HCT116 (cell line): ENCODE measurements around the gene CXCL1. TPM values are rescaled to one million over a fixed set of nuclear protein-coding genes. Genes with fewer than 3 reads are reported as not detected.

Experiments used
- ATAC-seq: fragments of 200-7000 bp; cut with Tn5 transposase; 2 replicates; pipeline ENCODE4 v1.9.1; 2020; ENCODE audit warnings: mild to moderate bottlenecking, moderate library complexity
- BruUV-seq: library from RNA; stranded (reverse); fragments of 400-500 nt; replicated peaks from 2 replicates; lab custom pipeline; 2021; lab: Mats Ljungman, UMichigan
- CTCF ChIA-PET: fragments of 300-600 bp; sonication (Branson Sonifier 250); formaldehyde crosslinking; loops from one replicate; lab custom pipeline; 2021; ENCODE audit warnings: antibody characterized with exemption; lab: Charles Lee
- POLR2A ChIA-PET: fragments of 300-600, 350-600 bp; sonication (Branson Sonifier 250); formaldehyde crosslinking; loops from one replicate; lab custom pipeline; 2021; ENCODE audit warnings: antibody characterized with exemption; lab: Charles Lee
- RAD21 ChIA-PET, 2 experiments: fragments of 300-600 bp; sonication (Branson Sonifier 250); formaldehyde crosslinking; loops; one replicate each; lab custom pipeline; 2023; ENCODE audit warnings: low total read pairs in 2 of 2; ENCODE audit not compliant: uncharacterized antibody in 2 of 2, unreplicated experiment in 2 of 2, low non-redundant PET in 1 of 2; lab: Charles Lee
- DNase-seq: peaks from one replicate; pipeline ENCODE4 v3.0.0-alpha.2; 2010; ENCODE audit warnings: low read depth, low spot score
- H2AFZ ChIP-seq: fragments of 200-600 bp; shearing (Covaris generic), sonication (generic); 2 replicates; pipeline ENCODE4 v1.6.1; 2017; ENCODE audit warnings: low read depth, mixed run types, mixed read lengths, antibody characterized with exemption, low read length; ENCODE audit not compliant: poor library complexity, severe bottlenecking
- H3K27ac ChIP-seq: 2 replicates; pipeline ENCODE4 v1.5.1; 2012; ENCODE audit warnings: low read depth, low read length
- H3K27me3 ChIP-seq: fragments of 200-600 bp; sonication (generic); 2 replicates; pipeline ENCODE4 v1.6.1; 2016; ENCODE audit warnings: mixed run types, low read length, mixed read lengths; ENCODE audit not compliant: insufficient read depth
- H3K36me3 ChIP-seq, 2 experiments: fragments of 200-500 bp in 1 of 2; fragments of 200-600 bp in 1 of 2; sonication (Bioruptor generic) in 1 of 2; sonication (generic) in 1 of 2; 2 replicates each; pipeline versions ENCODE4 v1.5.1 to v1.6.1; 2014 to 2016; ENCODE audit warnings: low read length in 2 of 2, inconsistent platforms in 1 of 2, mixed read lengths in 1 of 2, mixed run types in 1 of 2; ENCODE audit not compliant: insufficient read depth in 2 of 2, control insufficient read depth in 1 of 2
- H3K4me1 ChIP-seq, 2 experiments: fragments of 200-600 bp in 1 of 2; sonication (generic) in 1 of 2; 2 replicates each; pipeline versions ENCODE4 v1.5.1 to v1.6.1; 2012 to 2017; ENCODE audit warnings: low read length in 2 of 2, inconsistent platforms in 1 of 2, mild to moderate bottlenecking in 1 of 2, mixed read lengths in 1 of 2, mixed run types in 1 of 2, moderate library complexity in 1 of 2; ENCODE audit not compliant: insufficient read depth in 2 of 2, control insufficient read depth in 1 of 2
- H3K4me2 ChIP-seq: fragments of 200-600 bp; sonication (generic); 2 replicates; pipeline ENCODE4 v1.6.1; 2017; ENCODE audit warnings: mixed run types, low read length, mixed read lengths
- H3K4me3 ChIP-seq, 2 experiments: fragments of 200-600 bp in 1 of 2; sonication (generic) in 1 of 2; replicated peaks in 1 of 2; 2 replicates each; pipeline ENCODE4 v1.5.1; 2011 to 2016; ENCODE audit warnings: low read length in 2 of 2, control low read depth in 1 of 2, low read depth in 1 of 2, mild to moderate bottlenecking in 1 of 2, mixed read lengths in 1 of 2, mixed run types in 1 of 2
- H3K79me2 ChIP-seq: fragments of 200-600 bp; sonication (generic); 2 replicates; pipeline ENCODE4 v1.6.1; 2017; ENCODE audit warnings: mild to moderate bottlenecking, mixed run types, low read length, moderate library complexity, mixed read lengths; ENCODE audit not compliant: insufficient read depth
- H3K9ac ChIP-seq: fragments of 200-600 bp; sonication (generic); 2 replicates; pipeline ENCODE4 v1.6.1; 2016; ENCODE audit warnings: low read length, mixed read lengths
- H3K9me2 ChIP-seq: fragments of 200-600 bp; sonication (generic), shearing (Covaris generic); 2 replicates; pipeline ENCODE4 v1.6.1; 2017; ENCODE audit warnings: mixed run types, mild to moderate bottlenecking, moderate library complexity; ENCODE audit not compliant: insufficient read depth
- H3K9me3 ChIP-seq, 2 experiments: fragments of 200-500 bp in 1 of 2; fragments of 200-600 bp in 1 of 2; sonication (Bioruptor generic) in 1 of 2; sonication (generic) in 1 of 2; 2 replicates each; pipeline ENCODE4 v1.6.1; 2014 to 2017; ENCODE audit warnings: low read length in 2 of 2, mixed read lengths in 2 of 2, inconsistent platforms in 1 of 2, low read depth in 1 of 2, mild to moderate bottlenecking in 1 of 2, mixed run types in 1 of 2, moderate library complexity in 1 of 2; ENCODE audit not compliant: control insufficient read depth in 1 of 2, insufficient read depth in 1 of 2
- H4K20me1 ChIP-seq: fragments of 200-600 bp; sonication (generic), shearing (Covaris generic); 2 replicates; pipeline ENCODE4 v1.6.1; 2017; ENCODE audit warnings: mixed run types, mild to moderate bottlenecking, moderate library complexity; ENCODE audit not compliant: insufficient read depth
- CBX3 ChIP-seq: IDR thresholded peaks from 2 replicates; pipeline ENCODE4 v1.6.1; 2012; ENCODE audit warnings: low read depth
- CEBPB ChIP-seq: IDR thresholded peaks from 2 replicates; pipeline ENCODE4 v1.6.1; 2012; ENCODE audit warnings: low read depth
- EGR1 ChIP-seq: IDR thresholded peaks from 2 replicates; pipeline ENCODE4 v1.6.1; 2012; ENCODE audit warnings: low read depth
- EZH2 ChIP-seq: fragments of 200-600 bp; sonication (generic); IDR thresholded peaks from 2 replicates; pipeline ENCODE4 v1.6.1; 2017; ENCODE audit warnings: antibody characterized with exemption, mixed run types
- FOSL1 ChIP-seq: IDR thresholded peaks from 2 replicates; pipeline ENCODE4 v1.6.1; 2012; ENCODE audit warnings: low read depth
- JUND ChIP-seq: IDR thresholded peaks from 2 replicates; pipeline ENCODE4 v1.6.1; 2012
- POLR2A ChIP-seq: IDR thresholded peaks from 2 replicates; pipeline ENCODE4 v1.7.0; 2011; ENCODE audit warnings: borderline replicate concordance; ENCODE audit not compliant: insufficient read depth, insufficient read length; ENCODE audit errors: extremely low read depth
- POLR2AphosphoS5 ChIP-seq: IDR thresholded peaks from 2 replicates; pipeline ENCODE4 v1.6.1; 2011; ENCODE audit warnings: mild to moderate bottlenecking, low read depth, low read length, moderate library complexity
- SIN3A ChIP-seq: IDR thresholded peaks from 2 replicates; pipeline ENCODE4 v1.6.1; 2012; ENCODE audit warnings: low read depth
- SP1 ChIP-seq: IDR thresholded peaks from 2 replicates; pipeline ENCODE4 v1.6.1; 2012; ENCODE audit warnings: low read depth
- SRF ChIP-seq: IDR thresholded peaks from 2 replicates; pipeline ENCODE4 v1.6.1; 2012; ENCODE audit warnings: low read depth
- TCF7L2 ChIP-seq: IDR thresholded peaks from 2 replicates; pipeline ENCODE4 v1.7.0; 2011; ENCODE audit warnings: borderline replicate concordance, inconsistent platforms; ENCODE audit not compliant: insufficient read depth, insufficient read length; ENCODE audit errors: extremely low read depth
- ZFX ChIP-seq: fragments of 450-650 bp; IDR thresholded peaks from 2 replicates; pipeline ENCODE4 v1.6.1; 2017
- ZNF274 ChIP-seq: fragments of 200-500 bp; sonication (Bioruptor generic); IDR thresholded peaks from 2 replicates; pipeline ENCODE4 v1.6.1; 2014; ENCODE audit warnings: mild to moderate bottlenecking, low read depth, low read length, inconsistent platforms
- intact Hi-C: fragments of 100-400 bp; cut with micrococcal nuclease; formaldehyde crosslinking; loops from 2 replicates; pipeline ENCODE4 v1.10.0; 2022
- total RNA-seq: library from RNA; stranded (reverse); gene quantifications from one replicate; pipeline ENCODE4 v1.2.1, GENCODE V29; 2021; ENCODE audit not compliant: unreplicated experiment
- TF ChIP-seq, protein P1 (sequence below): IDR thresholded peaks from 2 replicates; pipeline ENCODE4 v1.6.1; 2012; ENCODE audit warnings: low read depth
- TF ChIP-seq, protein P2 (sequence below), 3 experiments: fragments of 200-600 bp in 1 of 3; sonication (generic) in 1 of 3; IDR thresholded peaks in 2 of 3; conservative IDR thresholded peaks in 1 of 3; 2 replicates each; pipeline ENCODE4 v1.5.1; 2012 to 2017; ENCODE audit warnings: low read depth in 2 of 3, low read length in 2 of 3, antibody characterized with exemption in 1 of 3, borderline replicate concordance in 1 of 3, control low read depth in 1 of 3, mild to moderate bottlenecking in 1 of 3, mixed read lengths in 1 of 3, mixed run types in 1 of 3, moderate library complexity in 1 of 3; ENCODE audit not compliant: insufficient read depth in 1 of 3

CXCL1 gene
- total RNA-seq, 1 experiment from 2014 or later = 2.5 TPM

DNA sequence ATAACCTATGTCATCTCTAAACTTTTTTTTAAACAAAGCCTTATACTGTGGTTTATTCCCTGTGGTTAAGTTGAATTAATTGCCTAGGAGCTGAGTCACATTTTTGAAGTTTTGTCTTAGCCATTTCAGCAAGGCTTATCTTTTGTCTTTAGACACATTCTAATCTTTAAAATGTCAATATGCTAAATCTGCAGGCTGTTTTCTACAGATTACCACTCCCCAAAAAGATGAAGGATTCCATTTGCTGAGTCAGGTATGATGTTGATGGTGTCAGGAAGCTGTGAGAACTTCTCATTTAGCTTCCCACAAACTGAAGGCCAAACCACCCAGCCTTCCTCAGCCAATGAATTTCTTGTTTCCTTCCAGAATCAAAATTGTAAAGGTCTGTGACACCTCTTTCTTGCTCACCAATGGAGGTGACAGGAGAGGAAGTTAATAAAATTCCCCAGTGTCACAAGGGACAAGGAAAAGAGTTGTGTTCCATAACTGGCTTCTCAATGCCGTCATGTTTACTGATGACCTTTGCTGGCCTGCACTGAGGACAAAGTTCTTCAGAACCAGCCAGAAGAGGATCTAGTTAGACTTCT lies 36.4 kb upstream of the CXCL1 start:
- H3K27ac ChIP-seq = no peak overlapping the region
- no peak overlapping the region for H2AFZ ChIP-seq
- H3K4me3 ChIP-seq = no peak overlapping the region
- POLR2A ChIA-PET = no interaction called here
- no peaks in the 10 kb centered on the region for H3K36me3 ChIP-seq
- H3K9me3 ChIP-seq = no peaks in the 10 kb centered on the region
- DNase-seq (no peak), ATAC-seq (no peak)
- CTCF ChIA-PET = no interaction called here
- no peaks in the 10 kb centered on the region for H3K27me3 ChIP-seq
- H3K79me2 ChIP-seq = no peaks in the 10 kb centered on the region
- no peaks in the 10 kb centered on the region for H3K4me1 ChIP-seq
- TF ChIP-seq SP1 = no peak
- no peak for TF ChIP-seq EZH2
- no peak for TF ChIP-seq CEBPB
- no peak overlapping the region for H3K9ac ChIP-seq
- H3K9me2 ChIP-seq = no peaks in the 10 kb centered on the region
- intact Hi-C loops = no loop called here
- BruUV-seq = no TSS peak
- H4K20me1 ChIP-seq = no peaks in the 10 kb centered on the region
- RAD21 ChIA-PET = no interaction called here
- H3K4me2 ChIP-seq = no peak overlapping the region

DNA sequence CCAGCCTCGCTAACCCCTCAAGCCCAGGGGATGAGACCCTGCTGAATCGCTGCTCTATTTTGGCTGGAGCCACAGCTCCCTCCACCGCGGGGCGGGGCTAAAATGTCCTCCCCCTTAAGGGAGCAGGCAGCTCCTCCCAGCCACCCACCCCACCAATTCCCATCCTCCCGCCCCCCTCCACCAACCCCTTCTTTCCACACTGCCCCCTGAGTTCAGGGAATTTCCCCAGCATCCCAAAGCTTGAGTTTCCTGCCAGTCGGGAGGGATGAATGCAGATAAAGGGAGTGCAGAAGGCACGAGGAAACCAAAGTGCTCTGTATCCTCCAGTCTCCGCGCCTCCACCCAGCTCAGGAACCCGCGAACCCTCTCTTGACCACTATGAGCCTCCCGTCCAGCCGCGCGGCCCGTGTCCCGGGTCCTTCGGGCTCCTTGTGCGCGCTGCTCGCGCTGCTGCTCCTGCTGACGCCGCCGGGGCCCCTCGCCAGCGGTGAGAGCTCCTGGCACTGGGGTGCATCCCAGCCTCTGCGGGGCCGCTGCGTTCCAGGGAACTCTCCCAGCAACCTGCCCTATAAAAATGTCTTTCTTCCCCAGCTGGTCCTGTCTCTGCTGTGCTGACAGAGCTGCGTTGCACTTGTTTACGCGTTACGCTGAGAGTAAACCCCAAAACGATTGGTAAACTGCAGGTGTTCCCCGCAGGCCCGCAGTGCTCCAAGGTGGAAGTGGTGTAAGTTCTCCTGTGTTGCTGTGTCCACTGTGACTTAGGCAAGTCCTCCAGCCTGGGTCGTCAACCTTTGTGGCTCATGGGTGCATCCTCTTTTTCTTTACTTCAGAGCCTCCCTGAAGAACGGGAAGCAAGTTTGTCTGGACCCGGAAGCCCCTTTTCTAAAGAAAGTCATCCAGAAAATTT lies 32.6 kb upstream of the CXCL1 start, which contains the start of gene CXCL6:
Gene CXCL6 (plus strand): TSS at position 306 of the 907 bp plus-strand sequence. CDS start 73 bp downstream, at position 379.
- H3K9ac ChIP-seq = no peak within 1 kb of the TSS
- no peaks in the 10 kb centered on the region for H3K9me3 ChIP-seq
- no peak within 1 kb of the TSS for H2AFZ ChIP-seq
- BruUV-seq = no TSS peak
- no peaks in the 10 kb centered on the region for H3K79me2 ChIP-seq
- no peaks in the 10 kb centered on the region for H3K27me3 ChIP-seq
- H3K4me1 ChIP-seq = no peaks in the 10 kb centered on the region
- no peak for ATAC-seq
- RAD21 ChIA-PET = no interaction called here
- intact Hi-C loops = no loop called here
- H3K27ac ChIP-seq = no peak within 1 kb of the TSS
- no peak within 1 kb of the TSS for H3K4me3 ChIP-seq
- H3K9me2 ChIP-seq = no peaks in the 10 kb centered on the region
- H3K4me2 ChIP-seq = no peak within 1 kb of the TSS
- no peaks in the 10 kb centered on the region for H3K36me3 ChIP-seq
- H4K20me1 ChIP-seq = no peaks in the 10 kb centered on the region
- CTCF ChIA-PET = no interaction called here
- no peak for DNase-seq
- POLR2A ChIA-PET = no interaction called here
- TF ChIP-seq SIN3A (no peak), EGR1 (no peak), JUND (no peak), SRF (no peak), CBX3 (no peak), POLR2AphosphoS5 (no peak), ZNF274 (no peak), ZFX (no peak), TCF7L2 (no peak), FOSL1 (no peak), POLR2A (no peak)
- TF ChIP-seq, protein P1, sequence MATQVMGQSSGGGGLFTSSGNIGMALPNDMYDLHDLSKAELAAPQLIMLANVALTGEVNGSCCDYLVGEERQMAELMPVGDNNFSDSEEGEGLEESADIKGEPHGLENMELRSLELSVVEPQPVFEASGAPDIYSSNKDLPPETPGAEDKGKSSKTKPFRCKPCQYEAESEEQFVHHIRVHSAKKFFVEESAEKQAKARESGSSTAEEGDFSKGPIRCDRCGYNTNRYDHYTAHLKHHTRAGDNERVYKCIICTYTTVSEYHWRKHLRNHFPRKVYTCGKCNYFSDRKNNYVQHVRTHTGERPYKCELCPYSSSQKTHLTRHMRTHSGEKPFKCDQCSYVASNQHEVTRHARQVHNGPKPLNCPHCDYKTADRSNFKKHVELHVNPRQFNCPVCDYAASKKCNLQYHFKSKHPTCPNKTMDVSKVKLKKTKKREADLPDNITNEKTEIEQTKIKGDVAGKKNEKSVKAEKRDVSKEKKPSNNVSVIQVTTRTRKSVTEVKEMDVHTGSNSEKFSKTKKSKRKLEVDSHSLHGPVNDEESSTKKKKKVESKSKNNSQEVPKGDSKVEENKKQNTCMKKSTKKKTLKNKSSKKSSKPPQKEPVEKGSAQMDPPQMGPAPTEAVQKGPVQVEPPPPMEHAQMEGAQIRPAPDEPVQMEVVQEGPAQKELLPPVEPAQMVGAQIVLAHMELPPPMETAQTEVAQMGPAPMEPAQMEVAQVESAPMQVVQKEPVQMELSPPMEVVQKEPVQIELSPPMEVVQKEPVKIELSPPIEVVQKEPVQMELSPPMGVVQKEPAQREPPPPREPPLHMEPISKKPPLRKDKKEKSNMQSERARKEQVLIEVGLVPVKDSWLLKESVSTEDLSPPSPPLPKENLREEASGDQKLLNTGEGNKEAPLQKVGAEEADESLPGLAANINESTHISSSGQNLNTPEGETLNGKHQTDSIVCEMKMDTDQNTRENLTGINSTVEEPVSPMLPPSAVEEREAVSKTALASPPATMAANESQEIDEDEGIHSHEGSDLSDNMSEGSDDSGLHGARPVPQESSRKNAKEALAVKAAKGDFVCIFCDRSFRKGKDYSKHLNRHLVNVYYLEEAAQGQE = no peak
- TF ChIP-seq, protein P2, sequence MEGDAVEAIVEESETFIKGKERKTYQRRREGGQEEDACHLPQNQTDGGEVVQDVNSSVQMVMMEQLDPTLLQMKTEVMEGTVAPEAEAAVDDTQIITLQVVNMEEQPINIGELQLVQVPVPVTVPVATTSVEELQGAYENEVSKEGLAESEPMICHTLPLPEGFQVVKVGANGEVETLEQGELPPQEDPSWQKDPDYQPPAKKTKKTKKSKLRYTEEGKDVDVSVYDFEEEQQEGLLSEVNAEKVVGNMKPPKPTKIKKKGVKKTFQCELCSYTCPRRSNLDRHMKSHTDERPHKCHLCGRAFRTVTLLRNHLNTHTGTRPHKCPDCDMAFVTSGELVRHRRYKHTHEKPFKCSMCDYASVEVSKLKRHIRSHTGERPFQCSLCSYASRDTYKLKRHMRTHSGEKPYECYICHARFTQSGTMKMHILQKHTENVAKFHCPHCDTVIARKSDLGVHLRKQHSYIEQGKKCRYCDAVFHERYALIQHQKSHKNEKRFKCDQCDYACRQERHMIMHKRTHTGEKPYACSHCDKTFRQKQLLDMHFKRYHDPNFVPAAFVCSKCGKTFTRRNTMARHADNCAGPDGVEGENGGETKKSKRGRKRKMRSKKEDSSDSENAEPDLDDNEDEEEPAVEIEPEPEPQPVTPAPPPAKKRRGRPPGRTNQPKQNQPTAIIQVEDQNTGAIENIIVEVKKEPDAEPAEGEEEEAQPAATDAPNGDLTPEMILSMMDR (IDR thresholded peaks at IDR 0.05 in 2 of 3, conservative IDR thresholded peaks at IDR 0.05 in 1 of 3; ENCODE audit: borderline replicate concordance in 1 of 3, insufficient read depth in 1 of 3, low read depth in 2 of 3, low read length in 2 of 3) = no peak
